Endodermal cell (in vitro differentiated cells): ENCODE measurements around the gene MT1HL1. TPM values are rescaled to one million over a fixed set of nuclear protein-coding genes. Genes with fewer than 3 reads are reported as not detected.

Experiments used
- DNase-seq: peaks from one replicate; pipeline ENCODE4 v3.0.0-alpha.2; 2017
- H3K27ac ChIP-seq: 2 replicates; pipeline ENCODE4 v1.5.1; 2013; ENCODE audit warnings: mild to moderate bottlenecking, low read depth, low read length, moderate library complexity
- H3K27me3 ChIP-seq: 2 replicates; pipeline ENCODE4 v1.6.1; 2013; ENCODE audit warnings: mild to moderate bottlenecking, low read length, moderate library complexity; ENCODE audit not compliant: insufficient read depth, control insufficient read depth, poor library complexity, severe bottlenecking
- H3K36me3 ChIP-seq: 2 replicates; pipeline ENCODE4 v1.7.0; 2013; ENCODE audit warnings: mild to moderate bottlenecking, low read length, moderate library complexity; ENCODE audit not compliant: control insufficient read depth, insufficient read depth
- H3K4me1 ChIP-seq: one replicate; pipeline ENCODE4 v1.7.0; 2013; ENCODE audit warnings: low read length; ENCODE audit not compliant: control insufficient read depth, insufficient read depth
- H3K4me3 ChIP-seq: 2 replicates; pipeline ENCODE4 v1.5.1; 2013; ENCODE audit warnings: mild to moderate bottlenecking, low read length, moderate library complexity
- H3K9ac ChIP-seq: 2 replicates; pipeline ENCODE4 v1.6.1; 2013; ENCODE audit warnings: mild to moderate bottlenecking, low read length, moderate library complexity; ENCODE audit not compliant: poor library complexity, severe bottlenecking; ENCODE audit errors: extremely low read depth
- H3K9me3 ChIP-seq: 2 replicates; pipeline ENCODE4 v1.6.1; 2013; ENCODE audit warnings: mild to moderate bottlenecking, low read length, moderate library complexity; ENCODE audit not compliant: control insufficient read depth
- H3K27ac Mint-ChIP-seq: 2 replicates; pipeline ENCODE4 v1.8.0; 2020; ENCODE audit warnings: mixed read lengths
- H3K27me3 Mint-ChIP-seq: 2 replicates; pipeline ENCODE4 v1.8.0; 2021; ENCODE audit warnings: mild to moderate bottlenecking, mixed read lengths; ENCODE audit not compliant: insufficient read depth
- H3K36me3 Mint-ChIP-seq: 2 replicates; pipeline ENCODE4 v1.8.0; 2020; ENCODE audit warnings: low read depth, mixed read lengths
- H3K4me1 Mint-ChIP-seq: 2 replicates; pipeline ENCODE4 v1.8.0; 2020; ENCODE audit warnings: mixed read lengths
- H3K4me3 Mint-ChIP-seq: 2 replicates; pipeline ENCODE4 v1.8.0; 2020; ENCODE audit warnings: mild to moderate bottlenecking, moderate library complexity, mixed read lengths
- H3K9me3 Mint-ChIP-seq: 2 replicates; pipeline ENCODE4 v1.8.0; 2020; ENCODE audit warnings: mild to moderate bottlenecking, mixed read lengths
- CTCF ChIP-seq: fragments of 200-600 bp; sonication (generic); conservative IDR thresholded peaks from 2 replicates; pipeline ENCODE4 v1.5.0; 2021; ENCODE audit warnings: antibody characterized with exemption, mild to moderate bottlenecking
- WGBS, 2 experiments: methylation state at CpG; one replicate each; pipeline versions ENCODE4 v1.1.5 to v1.1.7; 2013; ENCODE audit warnings: missing lambda C conversion rate in 2 of 2, mixed read lengths in 1 of 2; ENCODE audit not compliant: insufficient coverage in 1 of 2, insufficient read length in 1 of 2; 5-methylcytosine and 5-hydroxymethylcytosine counted together
- total RNA-seq, 2 donors: library from RNA; stranded (reverse); fragmentation: NEBNext Ultra II Directional in 1 of 2; extraction: Animal tissue kit (Norgen Biotek cat#: 25700) in 1 of 2; gene quantifications; 2 replicates in 1 of 2; 3 replicates in 1 of 2; pipeline ENCODE4 v1.2.1, GENCODE V29; 2021

The MT1HL1 gene
- total RNA-seq, 2 donors from 2014 or later = not detected

DNA sequence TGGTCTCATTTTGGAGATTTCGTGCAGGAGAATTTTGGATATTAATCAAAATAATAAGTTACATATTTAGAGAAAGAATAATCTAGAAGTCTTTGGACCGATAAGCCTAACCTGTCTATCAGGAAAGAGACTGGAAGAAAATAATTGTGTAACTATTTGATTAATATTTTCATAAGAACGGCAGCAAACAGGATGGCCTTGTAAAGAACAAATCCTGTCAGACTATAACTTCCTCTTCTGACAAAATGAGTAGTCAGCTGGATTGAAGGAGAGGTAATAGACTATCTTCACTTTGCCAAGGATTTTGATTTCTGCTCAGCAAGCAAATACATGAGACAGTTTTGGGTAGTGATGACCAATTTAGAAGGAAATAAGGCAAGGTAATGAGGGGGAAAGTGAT, 25.0 kb upstream of the MT1HL1 start:
- no peak overlapping the region for H3K9ac ChIP-seq
- Mint-ChIP-seq H3K36me3 (peaks cover 3% of the 10 kb centered on the region), H3K4me1 (peaks cover 10% of the 10 kb centered on the region), H3K27me3 (no peaks in the 10 kb centered on the region), H3K27ac (no peak overlapping the region), H3K4me3 (no peak overlapping the region), H3K9me3 (peaks cover 7% of the 10 kb centered on the region)
- no peak overlapping the region for H3K4me3 ChIP-seq
- no peaks in the 10 kb centered on the region for H3K4me1 ChIP-seq
- no peaks in the 10 kb centered on the region for H3K36me3 ChIP-seq
- H3K27me3 ChIP-seq = no peaks in the 10 kb centered on the region
- WGBS, 2 experiments = 80 to 100% methylated on average over 1 to 3 of the region's 3 CpGs
- no peaks in the 10 kb centered on the region for H3K9me3 ChIP-seq
- no peak for TF ChIP-seq CTCF
- H3K27ac ChIP-seq = no peak overlapping the region
- DNase-seq = no peak

DNA sequence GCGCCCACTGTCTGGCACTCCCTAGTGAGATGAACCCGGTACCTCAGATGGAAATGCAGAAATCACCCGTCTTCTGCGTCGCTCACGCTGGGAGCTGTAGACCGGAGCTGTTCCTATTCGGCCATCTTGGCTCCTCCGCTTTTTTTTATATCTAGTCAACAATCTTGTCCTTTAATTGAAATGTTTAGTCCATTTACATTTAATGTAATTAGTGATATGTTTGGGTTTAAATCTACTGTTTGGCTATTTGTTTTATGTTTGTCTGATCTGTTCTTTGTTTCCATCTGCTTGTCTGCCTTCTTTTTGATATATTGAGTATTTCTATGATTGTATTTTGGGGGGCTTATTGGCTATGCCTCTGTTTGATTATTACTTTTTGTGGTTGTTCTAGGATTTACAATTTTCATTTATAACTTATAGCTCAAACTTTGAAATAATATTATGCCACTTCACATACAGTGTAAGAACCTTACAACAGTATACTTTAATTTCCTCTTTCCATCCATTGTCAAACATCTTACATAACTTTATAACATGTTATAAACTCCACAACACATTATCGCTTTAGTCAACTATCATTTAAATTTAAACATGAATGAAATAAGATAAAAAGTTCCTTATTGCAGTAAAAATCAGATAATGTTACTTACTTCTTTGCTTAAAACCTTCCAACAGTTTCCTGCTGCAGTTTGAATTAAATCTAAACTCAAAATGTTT, 21.3 kb upstream of the MT1HL1 start:
- Histone ChIP-seq H3K9me3 (no peaks in the 10 kb centered on the region), H3K27me3 (no peaks in the 10 kb centered on the region), H3K4me1 (no peaks in the 10 kb centered on the region), H3K9ac (no peak overlapping the region), H3K4me3 (no peak overlapping the region), H3K36me3 (no peaks in the 10 kb centered on the region), H3K27ac (no peak overlapping the region)
- H3K4me1 Mint-ChIP-seq = peaks cover 3% of the 10 kb centered on the region
- H3K9me3 Mint-ChIP-seq = peaks cover 7% of the 10 kb centered on the region
- DNase-seq = no peak
- H3K36me3 Mint-ChIP-seq = peaks cover 3% of the 10 kb centered on the region
- no peak overlapping the region for H3K27ac Mint-ChIP-seq
- WGBS, 2 experiments = 96% methylated on average over 8 of the region's 10 CpGs; no CpG with 5 or more reads in 1 of the 2 experiments
- no peak for TF ChIP-seq CTCF
- no peak overlapping the region for H3K4me3 Mint-ChIP-seq
- H3K27me3 Mint-ChIP-seq = no peaks in the 10 kb centered on the region

DNA sequence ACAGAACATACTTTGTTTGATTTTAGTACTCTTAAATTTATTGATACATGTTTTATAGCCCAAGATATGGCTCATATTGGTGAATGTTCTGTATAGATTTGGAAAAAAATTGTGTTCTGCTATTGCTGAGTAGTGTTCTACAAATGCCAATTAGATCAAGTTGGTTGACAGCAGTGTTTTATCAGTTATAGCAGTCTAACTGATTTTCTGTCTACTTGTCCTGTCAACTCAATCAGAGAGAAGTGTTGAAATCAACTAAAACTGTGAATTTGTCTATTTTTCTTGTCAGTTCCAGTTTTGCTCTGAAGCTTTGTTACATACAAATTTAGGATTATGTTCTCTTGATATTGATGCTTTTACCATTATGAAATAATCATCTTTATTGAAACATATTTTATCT, 14.7 kb upstream of the MT1HL1 start:
- no peak overlapping the region for H3K27ac ChIP-seq
- no peak overlapping the region for H3K4me3 ChIP-seq
- no peaks in the 10 kb centered on the region for H3K27me3 ChIP-seq
- H3K36me3 Mint-ChIP-seq = no peaks in the 10 kb centered on the region
- H3K9ac ChIP-seq = no peak overlapping the region
- no peak overlapping the region for H3K4me3 Mint-ChIP-seq
- DNase-seq = no peak
- no peaks in the 10 kb centered on the region for H3K9me3 ChIP-seq
- H3K36me3 ChIP-seq = no peaks in the 10 kb centered on the region
- no peak for TF ChIP-seq CTCF
- H3K4me1 Mint-ChIP-seq = peaks cover 4% of the 10 kb centered on the region
- no peak overlapping the region for H3K27ac Mint-ChIP-seq
- H3K4me1 ChIP-seq = no peaks in the 10 kb centered on the region
- peaks cover 2% of the 10 kb centered on the region for H3K9me3 Mint-ChIP-seq
- H3K27me3 Mint-ChIP-seq = no peaks in the 10 kb centered on the region
